Hypothalamus (tissue), 51 donors: ENCODE data around the gene SAA1.
"Not testable (repeated sequence)": the region's sequence is repeated elsewhere in the genome, so short reads cannot be mapped to it uniquely, and the experiment has no call there.

Experiments used
- DNase-seq, 51 donors: peaks; one replicate each; lab custom pipeline; 2025; lab: John Stamatoyannopoulos, UW

The SAA1 gene

GRCh38 chr11:18265949-18266348, at the start of gene SAA1:
Gene SAA1, plus strand, starts transcription at chr11:18266264. Its CDS starts 624 bp downstream, at chr11:18266888.
- DNase-seq: no peak

GRCh38 chr11:18221274-18221876, 44.7 kb upstream of the SAA1 start:
- DNase-seq: no peak

GRCh38 chr11:18222814-18223421, 43.1 kb upstream of the SAA1 start:
- no peak for DNase-seq

GRCh38 chr11:18223591-18224387, 42.3 kb upstream of the SAA1 start:
- DNase-seq: no peak

- DNase-seq: no peak
Observed at GRCh38 chr11:18225913-18226312, 40.2 kb upstream of the SAA1 start.

- DNase-seq: no peak
Observed at GRCh38 chr11:18229501-18229900, 36.6 kb upstream of the SAA1 start.

- DNase-seq: no peak
Observed at GRCh38 chr11:18230859-18231258, 35.2 kb upstream of the SAA1 start.

GRCh38 chr11:18233912-18234311, 32.2 kb upstream of the SAA1 start:
- DNase-seq: no peak

- DNase-seq: no peak
Observed at GRCh38 chr11:18235394-18236334, 30.4 kb upstream of the SAA1 start.

- DNase-seq: no peak
Observed at GRCh38 chr11:18236664-18237356, 29.3 kb upstream of the SAA1 start, which contains the start of gene SAA4. Gene SAA4, minus strand, starts transcription at chr11:18236802. Its CDS starts 876 bp downstream, at chr11:18235926.

- no peak for DNase-seq
Observed at GRCh38 chr11:18239655-18240054, 26.4 kb upstream of the SAA1 start.

- DNase-seq: peak in 10 of 51 donors; percentile 2 to 26 (median 8)
Observed at GRCh38 chr11:18243783-18244362, 22.2 kb upstream of the SAA1 start.

- DNase-seq: no peak
Observed at GRCh38 chr11:18245396-18245795, 20.7 kb upstream of the SAA1 start.

GRCh38 chr11:18246379-18247190, 19.5 kb upstream of the SAA1 start:
- not testable (repeated sequence) for DNase-seq

GRCh38 chr11:18247191-18247581, 18.9 kb upstream of the SAA1 start:
- DNase-seq: not testable (repeated sequence)

GRCh38 chr11:18248561-18248960, 17.5 kb upstream of the SAA1 start, which contains the start of gene SAA2:
Gene SAA2, minus strand, starts transcription at chr11:18248668. Its CDS starts 657 bp downstream, at chr11:18248011.
- DNase-seq: no peak

GRCh38 chr11:18253233-18253632, 12.8 kb upstream of the SAA1 start:
- no peak for DNase-seq

GRCh38 chr11:18253778-18254338, 12.2 kb upstream of the SAA1 start:
- DNase-seq: no peak
